NB4 (cell line): Measurements from ENCODE around the gene SUMF1.

Experiments
- DNase-seq: peaks from one replicate; pipeline ENCODE4 v3.0.0; 2010; ENCODE audit warnings: low read depth
- H3K4me3 ChIP-seq: one replicate; pipeline ENCODE4 v1.5.1; 2011; ENCODE audit warnings: mild to moderate bottlenecking, low read depth, low read length, moderate library complexity
- MAX ChIP-seq: IDR thresholded peaks from 2 replicates; pipeline ENCODE4 v1.6.1; 2011; ENCODE audit warnings: low read depth, low read length
- MYC ChIP-seq: IDR thresholded peaks from 2 replicates; pipeline ENCODE4 v1.6.1; 2011; ENCODE audit warnings: low read depth, low read length
- POLR2A ChIP-seq: IDR thresholded peaks from 2 replicates; pipeline ENCODE4 v1.6.1; 2011; ENCODE audit warnings: mild to moderate bottlenecking; ENCODE audit not compliant: insufficient read length; ENCODE audit errors: extremely low read depth
- TF ChIP-seq, protein P1 (sequence below): IDR thresholded peaks from one replicate; pipeline ENCODE4 v1.5.1; 2012; ENCODE audit warnings: low read depth, low read length

SUMF1 gene

GRCh38 chr3:4409971-4410573 lies 57.0 kb downstream of the SUMF1 start:
- H3K4me3 ChIP-seq = no peak overlapping the region
- TF ChIP-seq MAX = no peak
- no peak for TF ChIP-seq POLR2A
- no peak for TF ChIP-seq MYC
- TF ChIP-seq, protein P1, sequence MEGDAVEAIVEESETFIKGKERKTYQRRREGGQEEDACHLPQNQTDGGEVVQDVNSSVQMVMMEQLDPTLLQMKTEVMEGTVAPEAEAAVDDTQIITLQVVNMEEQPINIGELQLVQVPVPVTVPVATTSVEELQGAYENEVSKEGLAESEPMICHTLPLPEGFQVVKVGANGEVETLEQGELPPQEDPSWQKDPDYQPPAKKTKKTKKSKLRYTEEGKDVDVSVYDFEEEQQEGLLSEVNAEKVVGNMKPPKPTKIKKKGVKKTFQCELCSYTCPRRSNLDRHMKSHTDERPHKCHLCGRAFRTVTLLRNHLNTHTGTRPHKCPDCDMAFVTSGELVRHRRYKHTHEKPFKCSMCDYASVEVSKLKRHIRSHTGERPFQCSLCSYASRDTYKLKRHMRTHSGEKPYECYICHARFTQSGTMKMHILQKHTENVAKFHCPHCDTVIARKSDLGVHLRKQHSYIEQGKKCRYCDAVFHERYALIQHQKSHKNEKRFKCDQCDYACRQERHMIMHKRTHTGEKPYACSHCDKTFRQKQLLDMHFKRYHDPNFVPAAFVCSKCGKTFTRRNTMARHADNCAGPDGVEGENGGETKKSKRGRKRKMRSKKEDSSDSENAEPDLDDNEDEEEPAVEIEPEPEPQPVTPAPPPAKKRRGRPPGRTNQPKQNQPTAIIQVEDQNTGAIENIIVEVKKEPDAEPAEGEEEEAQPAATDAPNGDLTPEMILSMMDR = no peak
- no peak for DNase-seq

- TF ChIP-seq MAX = no peak
- TF ChIP-seq, protein P1 = no peak
- no peak for TF ChIP-seq MYC
- no peak for TF ChIP-seq POLR2A
- DNase-seq = no peak
- no peak overlapping the region for H3K4me3 ChIP-seq
Observed at GRCh38 chr3:4409415-4409814, 57.7 kb downstream of the SUMF1 start.

DNA sequence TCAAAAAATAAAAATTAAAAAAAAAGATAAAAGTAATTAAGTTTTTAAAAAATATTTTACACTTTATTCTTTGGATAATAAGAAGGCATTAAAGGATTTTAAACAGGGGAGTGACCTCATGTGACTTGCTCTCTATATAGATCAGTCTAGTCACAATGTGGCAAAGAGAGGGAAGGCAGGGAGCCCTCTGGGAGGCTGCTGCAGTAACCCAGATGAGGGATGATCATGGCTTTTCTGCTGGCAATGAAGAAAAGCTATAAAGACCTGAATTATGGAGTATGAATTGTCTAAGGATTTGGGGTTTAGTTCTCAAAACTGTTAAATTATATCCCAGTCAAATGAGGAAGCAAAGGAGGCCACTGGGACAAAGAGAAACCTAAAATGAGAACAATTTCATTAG lies 58.1 kb downstream of the SUMF1 start:
- DNase-seq = no peak
- no peak overlapping the region for H3K4me3 ChIP-seq
- TF ChIP-seq, protein P1 = no peak
- TF ChIP-seq MAX = no peak
- TF ChIP-seq MYC = no peak

- no peak for DNase-seq
- no peak for TF ChIP-seq MAX
- TF ChIP-seq, protein P1 = no peak
- TF ChIP-seq POLR2A = no peak
- no peak for TF ChIP-seq MYC
- H3K4me3 ChIP-seq = no peak overlapping the region
Observed at GRCh38 chr3:4407941-4408340, 59.1 kb downstream of the SUMF1 start.

- no peak overlapping the region for H3K4me3 ChIP-seq
- DNase-seq = no peak
- TF ChIP-seq MAX = no peak
- TF ChIP-seq, protein P1 = no peak
- no peak for TF ChIP-seq POLR2A
- TF ChIP-seq MYC = no peak
Observed at GRCh38 chr3:4406746-4407568, 60.1 kb downstream of the SUMF1 start.
